ENCODE measurements around the gene DPYD. TPM values are rescaled to one million over a fixed set of nuclear protein-coding genes. Genes with fewer than 3 reads are reported as not detected.

Gene DPYD
- total RNA-seq, 1 donor = 81.9 TPM

DNA sequence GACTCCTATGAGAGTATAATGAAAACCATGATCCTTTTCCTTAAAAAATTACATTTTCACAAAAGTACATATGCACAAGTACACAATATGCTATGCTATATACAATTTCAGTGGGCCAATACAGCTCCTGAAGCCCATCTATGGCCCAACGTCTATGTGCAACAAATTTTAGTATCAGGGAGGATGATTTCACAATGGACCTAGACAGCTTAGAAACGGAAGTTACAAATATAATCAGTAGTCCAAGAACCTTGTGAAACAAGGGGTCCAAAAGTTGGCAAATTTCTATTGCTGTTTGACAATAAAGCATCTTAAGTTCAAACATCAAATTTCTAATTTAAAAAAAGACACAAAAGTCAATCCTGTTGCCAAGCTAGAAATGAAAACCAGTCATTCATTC lies 87.0 kb downstream of the DPYD start:
- TF ChIP-seq, protein P1, sequence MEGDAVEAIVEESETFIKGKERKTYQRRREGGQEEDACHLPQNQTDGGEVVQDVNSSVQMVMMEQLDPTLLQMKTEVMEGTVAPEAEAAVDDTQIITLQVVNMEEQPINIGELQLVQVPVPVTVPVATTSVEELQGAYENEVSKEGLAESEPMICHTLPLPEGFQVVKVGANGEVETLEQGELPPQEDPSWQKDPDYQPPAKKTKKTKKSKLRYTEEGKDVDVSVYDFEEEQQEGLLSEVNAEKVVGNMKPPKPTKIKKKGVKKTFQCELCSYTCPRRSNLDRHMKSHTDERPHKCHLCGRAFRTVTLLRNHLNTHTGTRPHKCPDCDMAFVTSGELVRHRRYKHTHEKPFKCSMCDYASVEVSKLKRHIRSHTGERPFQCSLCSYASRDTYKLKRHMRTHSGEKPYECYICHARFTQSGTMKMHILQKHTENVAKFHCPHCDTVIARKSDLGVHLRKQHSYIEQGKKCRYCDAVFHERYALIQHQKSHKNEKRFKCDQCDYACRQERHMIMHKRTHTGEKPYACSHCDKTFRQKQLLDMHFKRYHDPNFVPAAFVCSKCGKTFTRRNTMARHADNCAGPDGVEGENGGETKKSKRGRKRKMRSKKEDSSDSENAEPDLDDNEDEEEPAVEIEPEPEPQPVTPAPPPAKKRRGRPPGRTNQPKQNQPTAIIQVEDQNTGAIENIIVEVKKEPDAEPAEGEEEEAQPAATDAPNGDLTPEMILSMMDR (IDR thresholded peaks at IDR 0.05; ENCODE audit: insufficient read depth, low read length) = no peak
- no peak overlapping the region for H3K4me3 ChIP-seq (ENCODE audit: low read depth, low read length)
- DNase-seq (ENCODE audit: low read depth) = no peak

DNA sequence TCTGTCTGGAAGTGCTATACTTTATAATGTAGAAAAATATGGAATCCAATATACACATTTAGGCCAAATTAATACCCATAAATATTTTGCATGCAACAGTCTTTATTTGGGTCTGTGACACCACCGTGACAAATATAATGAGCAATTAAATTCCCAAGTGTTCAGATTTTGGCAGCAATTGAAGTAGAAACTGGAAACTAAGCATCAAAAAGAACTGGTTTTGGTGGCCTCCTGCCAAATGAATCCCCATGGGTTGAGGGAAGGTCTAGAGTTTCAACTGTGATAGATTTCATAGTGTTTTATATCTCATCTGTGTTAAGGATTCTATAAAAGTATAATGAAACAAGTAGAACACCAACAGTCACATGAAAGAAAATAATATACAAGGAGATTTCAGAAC lies 88.4 kb downstream of the DPYD start:
- H3K4me3 ChIP-seq (ENCODE audit: low read depth, low read length) = no peak overlapping the region
- DNase-seq (ENCODE audit: low read depth) = peak; percentile 72
- TF ChIP-seq, protein P1 (IDR thresholded peaks at IDR 0.05; ENCODE audit: insufficient read depth, low read length) = no peak

DNA sequence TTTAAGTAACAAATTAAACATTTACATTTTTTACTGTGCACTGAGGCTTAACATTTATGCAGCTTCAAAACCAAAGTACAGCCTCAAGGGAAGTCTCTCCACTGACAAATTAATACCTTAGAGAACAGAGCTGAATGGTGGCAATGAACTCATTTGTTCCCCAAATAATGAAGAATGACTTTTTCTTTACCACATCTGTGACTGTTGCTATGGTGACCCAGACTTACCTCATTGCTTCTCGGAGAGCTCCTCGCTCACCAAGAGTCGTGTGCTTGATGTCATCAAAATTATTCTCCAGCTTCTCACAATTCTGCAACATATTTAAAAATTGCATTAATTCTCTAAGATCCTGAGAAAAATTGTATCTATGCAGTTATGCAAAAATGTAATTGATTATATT lies 92.9 kb downstream of the DPYD start:
- TF ChIP-seq, protein P1 (IDR thresholded peaks at IDR 0.05; ENCODE audit: insufficient read depth, low read length) = no peak
- no peak for DNase-seq (ENCODE audit: low read depth)
- H3K4me3 ChIP-seq (ENCODE audit: low read depth, low read length) = no peak overlapping the region

DNA sequence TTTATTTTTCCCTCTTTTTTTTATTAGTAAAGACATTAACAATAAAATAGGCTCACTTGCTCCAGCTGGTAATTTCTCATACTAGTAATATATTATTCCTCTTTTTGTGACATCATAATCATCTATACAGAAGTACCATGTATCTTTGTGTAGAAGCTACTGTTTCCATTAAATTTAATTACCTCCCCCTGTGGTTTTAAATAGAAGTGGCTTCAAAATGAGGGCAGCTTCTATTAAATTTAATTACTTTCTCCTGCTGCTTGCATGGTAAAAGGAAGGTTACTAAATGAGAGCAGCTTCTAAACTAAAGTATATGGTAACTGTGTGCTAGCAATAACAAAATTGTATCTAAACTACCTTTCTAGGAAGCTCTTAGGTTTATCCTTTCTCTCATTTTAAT lies 94.0 kb downstream of the DPYD start:
- TF ChIP-seq, protein P1 (IDR thresholded peaks at IDR 0.05; ENCODE audit: insufficient read depth, low read length) = no peak
- no peak overlapping the region for H3K4me3 ChIP-seq (ENCODE audit: low read depth, low read length)
- no peak for DNase-seq (ENCODE audit: low read depth)

DNA sequence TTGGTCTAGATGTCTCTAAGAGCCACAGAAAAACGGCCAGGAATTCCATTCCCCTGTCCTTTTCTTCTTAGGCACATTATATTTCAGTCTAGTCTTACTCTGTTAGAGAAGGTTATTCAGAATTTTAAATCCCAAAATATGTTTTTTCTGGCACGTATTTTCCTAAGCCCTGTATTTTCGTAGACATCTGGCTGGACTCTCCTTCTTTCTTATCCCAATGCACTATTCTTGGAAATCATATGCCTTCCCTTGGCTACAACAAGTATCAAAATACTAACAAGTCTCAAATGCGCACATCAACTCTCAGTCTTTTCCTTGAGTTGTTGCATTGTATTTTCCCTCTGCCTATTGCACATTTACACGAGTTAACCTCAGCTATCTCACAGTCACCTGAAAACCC lies 96.2 kb downstream of the DPYD start:
- peak; percentile 56 for DNase-seq (ENCODE audit: low read depth)
- TF ChIP-seq, protein P1 (IDR thresholded peaks at IDR 0.05; ENCODE audit: insufficient read depth, low read length) = no peak
- no peak overlapping the region for H3K4me3 ChIP-seq (ENCODE audit: low read depth, low read length)

DNA sequence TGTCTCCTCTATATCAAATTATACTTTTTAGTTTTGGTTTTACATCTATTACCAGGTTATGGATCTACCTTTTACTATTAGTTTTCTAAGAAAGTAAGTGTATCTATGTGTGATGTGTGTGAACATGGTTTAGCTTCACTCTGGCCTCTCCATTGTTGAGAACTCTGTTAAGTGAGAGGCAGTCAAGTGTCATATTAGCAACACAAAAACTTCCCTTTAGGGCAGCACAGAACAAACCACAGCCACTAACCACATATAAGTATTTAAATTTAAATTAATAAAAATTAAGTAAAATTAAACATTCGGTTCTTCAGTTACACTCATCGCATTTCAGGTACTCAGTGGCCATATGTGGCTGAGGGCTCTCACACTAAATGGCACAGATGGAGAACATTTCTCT lies 96.6 kb downstream of the DPYD start:
- TF ChIP-seq, protein P1 (IDR thresholded peaks at IDR 0.05; ENCODE audit: insufficient read depth, low read length) = no peak
- no peak for DNase-seq (ENCODE audit: low read depth)
- no peak overlapping the region for H3K4me3 ChIP-seq (ENCODE audit: low read depth, low read length)

DNA sequence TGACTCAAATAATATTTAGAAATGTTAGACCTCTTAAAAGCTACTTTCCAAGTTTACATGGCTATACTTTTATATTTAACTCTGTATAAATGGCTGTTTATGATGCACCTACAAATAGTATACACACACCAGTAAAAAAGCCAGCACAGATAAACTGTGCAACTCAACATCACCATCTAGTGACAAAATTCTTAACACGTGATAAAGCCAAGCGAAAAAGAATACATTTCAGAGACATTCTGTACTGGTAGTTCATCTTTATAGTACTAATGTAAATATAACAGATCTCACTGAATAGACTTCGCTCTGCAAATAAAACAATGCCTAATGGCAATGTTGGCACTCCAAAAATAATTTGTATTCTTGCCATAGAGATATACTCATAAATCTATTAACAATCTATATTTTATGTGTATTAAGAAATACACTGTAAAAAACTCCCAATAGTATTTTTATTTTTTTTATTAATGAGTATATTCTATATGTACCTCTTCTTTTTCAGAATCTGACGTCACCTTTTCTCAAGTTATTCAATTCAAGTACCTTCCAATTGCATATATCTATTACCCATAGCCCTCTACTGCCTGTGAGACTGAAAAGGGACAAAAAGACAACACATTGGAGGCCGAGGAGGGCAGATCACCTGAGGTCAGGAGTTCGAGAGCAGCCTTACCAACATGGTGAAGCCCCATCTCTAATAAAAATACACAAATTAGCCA lies 100.2 kb downstream of the DPYD start:
- no peak overlapping the region for H3K4me3 ChIP-seq (ENCODE audit: low read depth, low read length)
- TF ChIP-seq, protein P1 (IDR thresholded peaks at IDR 0.05; ENCODE audit: insufficient read depth, low read length) = peak; percentile 55
- DNase-seq (ENCODE audit: low read depth) = peak; percentile 61
